Stimulated activated naive B cell treated with anti-CD40 and anti-IgM and Interleukin-4, amounts not matched to agents 10 μg/mL and 1 μg/mL and 100 μg/mL, for 72 hours (primary cell): ENCODE results near the gene SCN1B.
"Not testable (repeated sequence)": the region's sequence is repeated elsewhere in the genome, so short reads cannot be mapped to it uniquely, and the experiment has no call there.

Experiments used
- ATAC-seq, 2 donors: fragments of 150-1000 bp; cut with Tn5 transposase; replicated peaks; 2 replicates each; pipeline ENCODE4 v1.10.0; 2021; ENCODE audit warnings: moderate library complexity in 1 of 2
- DNase-seq: peaks from one replicate; pipeline ENCODE4 v3.0.0; 2021
- H3K27ac Mint-ChIP-seq: one replicate; pipeline ENCODE4 v1.8.0; 2022; ENCODE audit warnings: mild to moderate bottlenecking, mixed read lengths
- H3K27me3 Mint-ChIP-seq, 2 donors: one replicate each; pipeline ENCODE4 v1.8.0; 2022; ENCODE audit warnings: mixed read lengths in 2 of 2
- H3K36me3 Mint-ChIP-seq, 2 donors: one replicate each; pipeline ENCODE4 v1.8.0; 2022; ENCODE audit warnings: mixed read lengths in 2 of 2, mild to moderate bottlenecking in 1 of 2
- H3K4me1 Mint-ChIP-seq, 2 donors: one replicate each; pipeline ENCODE4 v1.8.0; 2022; ENCODE audit warnings: mixed read lengths in 2 of 2, mild to moderate bottlenecking in 1 of 2
- H3K4me3 Mint-ChIP-seq, 2 donors: one replicate each; pipeline ENCODE4 v1.8.0; 2022; ENCODE audit warnings: mild to moderate bottlenecking in 2 of 2, mixed read lengths in 2 of 2, moderate library complexity in 1 of 2
- H3K9me3 Mint-ChIP-seq, 2 donors: one replicate each; pipeline ENCODE4 v1.8.0; 2022; ENCODE audit warnings: mixed read lengths in 2 of 2, mild to moderate bottlenecking in 1 of 2

The SCN1B gene

GRCh38 chr19:35018379-35018778 lies 11.9 kb upstream of the SCN1B start:
- DNase-seq (no peak), ATAC-seq (no peak)
- H3K27me3 Mint-ChIP-seq = no peaks in the 10 kb centered on the region
- H3K27ac Mint-ChIP-seq = peak overlapping the region; percentile 69
- H3K4me1 Mint-ChIP-seq = peaks cover 23 to 30% of the 10 kb centered on the region in 2 donors
- H3K9me3 Mint-ChIP-seq = no peaks in the 10 kb centered on the region
- H3K4me3 Mint-ChIP-seq = no peak overlapping the region
- H3K36me3 Mint-ChIP-seq = peaks cover 46 to 74% of the 10 kb centered on the region in 2 donors

GRCh38 chr19:35019144-35019543 lies 11.1 kb upstream of the SCN1B start:
- Mint-ChIP-seq H3K27ac (no peak overlapping the region), H3K4me1 (peaks cover 15 to 23% of the 10 kb centered on the region in 2 donors), H3K4me3 (no peak overlapping the region), H3K36me3 (peaks cover 42 to 71% of the 10 kb centered on the region in 2 donors), H3K9me3 (no peaks in the 10 kb centered on the region), H3K27me3 (no peaks in the 10 kb centered on the region)
- DNase-seq = no peak
- no peak for ATAC-seq

GRCh38 chr19:35021016-35021415 lies 9.3 kb upstream of the SCN1B start:
- ATAC-seq (no peak), DNase-seq (no peak)
- H3K27me3 Mint-ChIP-seq = no peaks in the 10 kb centered on the region
- H3K36me3 Mint-ChIP-seq = peaks cover 47 to 66% of the 10 kb centered on the region in 2 donors
- H3K9me3 Mint-ChIP-seq = no peaks in the 10 kb centered on the region
- H3K4me3 Mint-ChIP-seq = peak overlapping the region in 1 of 2 donors; percentile 62
- peak overlapping the region; percentile 86 for H3K27ac Mint-ChIP-seq
- H3K4me1 Mint-ChIP-seq = peaks cover 8 to 19% of the 10 kb centered on the region in 2 donors

- Mint-ChIP-seq H3K4me1 (peaks cover 8 to 19% of the 10 kb centered on the region in 2 donors), H3K27ac (no peak overlapping the region), H3K9me3 (no peaks in the 10 kb centered on the region), H3K4me3 (no peak overlapping the region), H3K27me3 (no peaks in the 10 kb centered on the region), H3K36me3 (peaks cover 47 to 67% of the 10 kb centered on the region in 2 donors)
- DNase-seq (no peak), ATAC-seq (no peak)
These were observed 8.7 kb upstream of the SCN1B start for GRCh38 chr19:35021596-35021995.

GRCh38 chr19:35022460-35022859 lies 7.8 kb upstream of the SCN1B start:
- H3K36me3 Mint-ChIP-seq = peaks cover 51 to 69% of the 10 kb centered on the region in 2 donors
- H3K4me1 Mint-ChIP-seq = peaks cover 4 to 16% of the 10 kb centered on the region in 2 donors
- H3K4me3 Mint-ChIP-seq = peak overlapping the region; percentile 32 to 46
- ATAC-seq (no peak), DNase-seq (no peak)
- no peaks in the 10 kb centered on the region for H3K27me3 Mint-ChIP-seq
- no peaks in the 10 kb centered on the region for H3K9me3 Mint-ChIP-seq
- H3K27ac Mint-ChIP-seq = peak overlapping the region; percentile 70

- H3K36me3 Mint-ChIP-seq = peaks cover 51 to 68% of the 10 kb centered on the region in 2 donors
- DNase-seq = no peak
- no peak overlapping the region for H3K4me3 Mint-ChIP-seq
- peak overlapping the region; percentile 3 for H3K27ac Mint-ChIP-seq
- no peak for ATAC-seq
- H3K9me3 Mint-ChIP-seq = no peaks in the 10 kb centered on the region
- peaks cover 0 to 3% of the 10 kb centered on the region in 2 donors for H3K27me3 Mint-ChIP-seq
- peaks cover 0 to 9% of the 10 kb centered on the region in 2 donors for H3K4me1 Mint-ChIP-seq
These were observed 6.8 kb upstream of the SCN1B start for GRCh38 chr19:35023428-35023827.

- Mint-ChIP-seq H3K9me3 (no peaks in the 10 kb centered on the region), H3K4me3 (no peak overlapping the region), H3K27me3 (peaks cover 0 to 4% of the 10 kb centered on the region in 2 donors), H3K27ac (peak overlapping the region; percentile 77), H3K4me1 (peaks cover 0 to 8% of the 10 kb centered on the region in 2 donors), H3K36me3 (peaks cover 47 to 66% of the 10 kb centered on the region in 2 donors)
- ATAC-seq (no peak), DNase-seq (no peak)
These were observed 6.2 kb upstream of the SCN1B start for GRCh38 chr19:35024095-35024494.

GRCh38 chr19:35025969-35026368 lies 4.3 kb upstream of the SCN1B start:
- no peak for ATAC-seq

GRCh38 chr19:35026418-35026817 lies 3.9 kb upstream of the SCN1B start:
- no peak overlapping the region for H3K4me3 Mint-ChIP-seq
- no peak for DNase-seq
- no peaks in the 10 kb centered on the region for H3K9me3 Mint-ChIP-seq
- H3K27me3 Mint-ChIP-seq = peaks cover 9 to 15% of the 10 kb centered on the region in 2 donors
- peaks cover 5 to 6% of the 10 kb centered on the region in 2 donors for H3K4me1 Mint-ChIP-seq
- no peak for ATAC-seq
- H3K27ac Mint-ChIP-seq = peak overlapping the region; percentile 31
- peaks cover 32 to 50% of the 10 kb centered on the region in 2 donors for H3K36me3 Mint-ChIP-seq

More at GRCh38 chr19:35025969-35026368, 4.3 kb upstream of the SCN1B start:
- DNase-seq = no peak
- Mint-ChIP-seq H3K9me3 (no peaks in the 10 kb centered on the region), H3K36me3 (peaks cover 33 to 53% of the 10 kb centered on the region in 2 donors), H3K27ac (no peak overlapping the region), H3K27me3 (peaks cover 4 to 10% of the 10 kb centered on the region in 2 donors), H3K4me1 (peaks cover under 1 to 4% of the 10 kb centered on the region in 2 donors), H3K4me3 (peak overlapping the region in 1 of 2 donors; percentile 32)

- Mint-ChIP-seq H3K27me3 (peaks cover 13 to 21% of the 10 kb centered on the region in 2 donors), H3K4me3 (no peak overlapping the region), H3K36me3 (peaks cover 32 to 48% of the 10 kb centered on the region in 2 donors), H3K4me1 (peaks cover 7 to 8% of the 10 kb centered on the region in 2 donors), H3K9me3 (no peaks in the 10 kb centered on the region), H3K27ac (no peak overlapping the region)
- no peak for DNase-seq
- no peak for ATAC-seq
These were observed 3.3 kb upstream of the SCN1B start for GRCh38 chr19:35027009-35027408.

GRCh38 chr19:35027851-35028599 lies 2.2 kb upstream of the SCN1B start:
- peaks cover 5 to 7% of the 10 kb centered on the region in 2 donors for H3K4me1 Mint-ChIP-seq
- H3K4me3 Mint-ChIP-seq = peak overlapping the region in 1 of 2 donors; percentile 44
- peaks cover 23 to 29% of the 10 kb centered on the region in 2 donors for H3K27me3 Mint-ChIP-seq
- ATAC-seq (peak in 1 of 2 donors; percentile 5), DNase-seq (no peak)
- H3K36me3 Mint-ChIP-seq = peaks cover 28 to 39% of the 10 kb centered on the region in 2 donors
- H3K27ac Mint-ChIP-seq = peak overlapping the region; percentile 28
- H3K9me3 Mint-ChIP-seq = no peaks in the 10 kb centered on the region

- Mint-ChIP-seq H3K27ac (peak overlapping the region; percentile 28), H3K27me3 (peaks cover 29 to 34% of the 10 kb centered on the region in 2 donors), H3K4me3 (peak overlapping the region in 1 of 2 donors; percentile 44), H3K36me3 (peaks cover 28 to 36% of the 10 kb centered on the region in 2 donors)
- H3K9me3 Mint-ChIP-seq, DNase-seq, H3K4me1 Mint-ChIP-seq, ATAC-seq: not testable (repeated sequence)
These were observed 1.7 kb upstream of the SCN1B start for GRCh38 chr19:35028600-35028885.

GRCh38 chr19:35029275-35029736 lies 964 bp upstream of the SCN1B start:
- peaks cover 30 to 42% of the 10 kb centered on the region in 2 donors for H3K27me3 Mint-ChIP-seq
- not testable (repeated sequence) for ATAC-seq, H3K9me3 Mint-ChIP-seq, H3K4me1 Mint-ChIP-seq, DNase-seq
- peaks cover 24 to 30% of the 10 kb centered on the region in 2 donors for H3K36me3 Mint-ChIP-seq
- H3K27ac Mint-ChIP-seq = peak overlapping the region; percentile 20
- H3K4me3 Mint-ChIP-seq = peak overlapping the region; percentile 62 to 68

GRCh38 chr19:35029737-35030256 lies 473 bp upstream of the SCN1B start:
- H3K9me3 Mint-ChIP-seq = no peaks in the 10 kb centered on the region
- H3K27me3 Mint-ChIP-seq = peaks cover 32 to 45% of the 10 kb centered on the region in 2 donors

More at GRCh38 chr19:35029737-35030256, 473 bp upstream of the SCN1B start:
- ATAC-seq (peak; percentile 17 to 24), DNase-seq (no peak)
- peak overlapping the region; percentile 62 to 68 for H3K4me3 Mint-ChIP-seq
- H3K36me3 Mint-ChIP-seq = peaks cover 23 to 25% of the 10 kb centered on the region in 2 donors
- peak overlapping the region; percentile 37 for H3K27ac Mint-ChIP-seq
- peaks cover 7 to 8% of the 10 kb centered on the region in 2 donors for H3K4me1 Mint-ChIP-seq
